Fibroblast of lung (primary cell): ENCODE data around the gene TMEM132D.

Source experiments
- EZH2 ChIP-seq: IDR thresholded peaks from 2 replicates; pipeline ENCODE4 v1.5.1; 2012; ENCODE audit warnings: low read length, control low read depth, mild to moderate bottlenecking; ENCODE audit errors: missing control alignments
- TF ChIP-seq, protein P1 (sequence below), 2 donors: IDR thresholded peaks in 1 of 2; conservative IDR thresholded peaks in 1 of 2; 1 replicate in 1 of 2; 2 replicates in 1 of 2; pipeline ENCODE4 v1.5.1; 2011 to 2012; ENCODE audit warnings: low read length in 2 of 2, control low read depth in 1 of 2, inconsistent platforms in 1 of 2, low read depth in 1 of 2, mild to moderate bottlenecking in 1 of 2

DNA sequence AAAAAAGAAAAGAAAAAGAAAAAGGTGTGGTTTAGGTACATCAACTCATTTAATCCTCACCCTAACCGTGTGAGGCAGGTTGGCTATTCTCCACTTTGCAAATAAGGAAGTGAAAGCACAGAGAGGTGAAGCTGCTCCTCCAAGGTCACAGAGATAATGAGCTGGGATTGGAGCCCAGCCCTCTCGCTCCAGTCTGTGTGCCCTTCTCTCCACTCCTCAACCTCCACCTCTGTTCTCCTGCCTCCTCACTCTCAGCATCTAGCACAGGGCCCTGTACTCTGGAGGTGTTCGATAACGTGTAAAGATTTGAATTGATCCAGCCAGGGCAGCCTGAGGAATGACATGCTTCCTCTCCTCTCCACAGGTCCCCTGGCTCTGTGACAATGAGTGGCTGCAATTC, 502.3 kb downstream of the TMEM132D start:
- TF ChIP-seq EZH2: no peak
- TF ChIP-seq, protein P1, sequence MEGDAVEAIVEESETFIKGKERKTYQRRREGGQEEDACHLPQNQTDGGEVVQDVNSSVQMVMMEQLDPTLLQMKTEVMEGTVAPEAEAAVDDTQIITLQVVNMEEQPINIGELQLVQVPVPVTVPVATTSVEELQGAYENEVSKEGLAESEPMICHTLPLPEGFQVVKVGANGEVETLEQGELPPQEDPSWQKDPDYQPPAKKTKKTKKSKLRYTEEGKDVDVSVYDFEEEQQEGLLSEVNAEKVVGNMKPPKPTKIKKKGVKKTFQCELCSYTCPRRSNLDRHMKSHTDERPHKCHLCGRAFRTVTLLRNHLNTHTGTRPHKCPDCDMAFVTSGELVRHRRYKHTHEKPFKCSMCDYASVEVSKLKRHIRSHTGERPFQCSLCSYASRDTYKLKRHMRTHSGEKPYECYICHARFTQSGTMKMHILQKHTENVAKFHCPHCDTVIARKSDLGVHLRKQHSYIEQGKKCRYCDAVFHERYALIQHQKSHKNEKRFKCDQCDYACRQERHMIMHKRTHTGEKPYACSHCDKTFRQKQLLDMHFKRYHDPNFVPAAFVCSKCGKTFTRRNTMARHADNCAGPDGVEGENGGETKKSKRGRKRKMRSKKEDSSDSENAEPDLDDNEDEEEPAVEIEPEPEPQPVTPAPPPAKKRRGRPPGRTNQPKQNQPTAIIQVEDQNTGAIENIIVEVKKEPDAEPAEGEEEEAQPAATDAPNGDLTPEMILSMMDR (conservative IDR thresholded peaks at IDR 0.05 in 1 of 2, IDR thresholded peaks at IDR 0.05 in 1 of 2; ENCODE audit: low read depth in 1 of 2, low read length in 2 of 2): no peak
